GM18951 (cell line): ENCODE results near the gene MED12L.

Source experiments
- POLR2A ChIP-seq: IDR thresholded peaks from 4 replicates; pipeline ENCODE4 v1.6.1; 2011; ENCODE audit warnings: mild to moderate bottlenecking; ENCODE audit not compliant: insufficient read length, insufficient read depth; ENCODE audit errors: extremely low read depth
- in situ Hi-C: fragments of 300-500 bp; cut with MboI; formaldehyde crosslinking; loops from one replicate; pipeline ENCODE4 v1.12.0; 2022; ENCODE audit warnings: low sequenced_read_pairs, mixed read lengths, inconsistent platforms; ENCODE audit not compliant: unreplicated experiment

The MED12L gene

GRCh38 chr3:151430821-151431484 lies 345.5 kb downstream of the MED12L start:
- in situ Hi-C loops, result loop anchor here (10.0 to 25.0 kb wide), 2 partner anchors 406 to 484 kb away; no protein-coding TSS in a partner anchor
- TF ChIP-seq POLR2A, result no peak

- no peak for TF ChIP-seq POLR2A
- in situ Hi-C loops, result loop anchor here (10.0 to 25.0 kb wide), 2 partner anchors 405 to 483 kb away; no protein-coding TSS in a partner anchor
These were observed 346.5 kb downstream of the MED12L start for GRCh38 chr3:151431940-151432339.

DNA sequence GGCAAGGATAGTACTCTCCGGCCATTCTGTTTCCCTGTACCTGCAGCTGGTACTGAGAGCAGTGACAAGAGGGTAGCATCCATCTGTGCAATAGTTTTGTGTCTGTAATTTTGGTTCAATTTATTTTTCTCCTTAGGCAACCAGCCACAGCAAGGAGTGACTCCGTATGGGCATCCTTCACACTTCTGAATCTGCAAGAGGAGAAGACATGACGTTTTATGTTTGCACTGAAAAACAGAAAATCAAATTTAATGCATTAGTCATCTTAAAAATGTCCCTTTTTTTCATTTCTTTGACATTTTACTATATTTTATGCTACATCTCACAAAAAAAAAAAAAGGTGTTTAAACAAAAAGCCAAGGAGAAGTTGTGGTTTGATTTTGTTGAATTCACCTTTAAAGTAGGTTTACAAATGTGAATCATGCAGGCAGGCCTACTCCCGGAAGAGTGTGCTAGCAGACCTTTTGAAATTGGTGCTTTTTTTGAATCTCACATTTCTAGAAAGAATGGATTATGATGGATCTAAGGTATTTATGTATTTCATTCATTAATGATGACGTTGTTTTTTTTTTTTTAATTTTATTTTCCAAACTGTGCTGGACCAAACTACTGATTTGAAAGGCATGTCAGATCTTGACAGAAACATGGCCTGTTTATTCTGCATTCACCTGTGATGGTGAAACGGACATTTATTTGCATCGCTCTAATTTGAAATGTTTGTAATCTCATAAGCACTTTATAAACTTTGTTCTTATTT lies 347.3 kb downstream of the MED12L start:
- no peak for TF ChIP-seq POLR2A
- in situ Hi-C loops, result loop anchor here (10.0 to 25.0 kb wide), 2 partner anchors 405 to 482 kb away; no protein-coding TSS in a partner anchor

- in situ Hi-C loops, result loop anchor here (10.0 to 25.0 kb wide), 2 partner anchors 403 to 480 kb away; no protein-coding TSS in a partner anchor
These were observed 348.9 kb downstream of the MED12L start for GRCh38 chr3:151434151-151434890.

DNA sequence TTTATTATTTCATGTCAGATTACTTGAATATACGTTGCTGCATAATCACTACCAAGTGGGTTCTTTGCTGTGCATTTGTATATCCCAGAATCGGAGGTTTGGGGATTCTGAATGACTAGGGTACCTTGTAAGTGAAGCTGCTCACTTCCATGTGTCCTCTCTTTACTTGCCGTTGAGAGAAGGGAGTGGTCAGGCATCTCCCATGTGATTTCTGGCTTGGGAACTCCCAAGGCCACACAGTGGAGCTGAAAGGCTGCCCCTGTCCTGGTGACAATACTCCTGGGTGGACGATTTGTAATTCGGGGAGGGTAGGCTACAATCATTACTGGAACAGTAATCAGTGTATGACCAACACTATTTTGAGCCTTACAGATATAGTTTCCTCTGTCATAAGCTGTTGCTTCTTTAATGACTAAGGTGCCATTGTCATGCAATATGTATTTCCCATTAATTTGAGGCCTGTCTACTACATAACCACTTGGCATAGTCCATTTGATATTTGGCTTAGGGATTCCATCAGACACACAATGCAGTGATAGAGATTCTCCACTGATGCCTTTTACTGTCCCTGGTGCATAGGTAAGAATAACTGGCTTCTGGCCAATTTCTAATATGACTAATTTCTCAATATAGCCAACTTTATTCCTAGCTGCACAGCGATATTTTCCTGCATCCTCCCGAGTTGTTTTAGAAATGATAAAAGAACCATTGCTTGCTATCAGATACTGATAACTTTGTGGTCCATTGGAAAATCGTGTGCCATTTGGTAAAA lies 351.4 kb downstream of the MED12L start:
- no peak for TF ChIP-seq POLR2A
- in situ Hi-C loops, result loop anchor here (10.0 to 25.0 kb wide), 2 partner anchors 400 to 478 kb away; no protein-coding TSS in a partner anchor

More at GRCh38 chr3:151434151-151434890, 348.9 kb downstream of the MED12L start:
- TF ChIP-seq POLR2A, result no peak

GRCh38 chr3:151437906-151438305 lies 352.4 kb downstream of the MED12L start:
- no peak for TF ChIP-seq POLR2A
- in situ Hi-C loops, result loop anchor here (10.0 to 25.0 kb wide), 2 partner anchors 399 to 477 kb away; no protein-coding TSS in a partner anchor

- no peak for TF ChIP-seq POLR2A
- in situ Hi-C loops, result loop anchor here (10.0 to 25.0 kb wide), 2 partner anchors 398 to 475 kb away; no protein-coding TSS in a partner anchor
These were observed 354.2 kb downstream of the MED12L start for GRCh38 chr3:151439652-151440125.

DNA sequence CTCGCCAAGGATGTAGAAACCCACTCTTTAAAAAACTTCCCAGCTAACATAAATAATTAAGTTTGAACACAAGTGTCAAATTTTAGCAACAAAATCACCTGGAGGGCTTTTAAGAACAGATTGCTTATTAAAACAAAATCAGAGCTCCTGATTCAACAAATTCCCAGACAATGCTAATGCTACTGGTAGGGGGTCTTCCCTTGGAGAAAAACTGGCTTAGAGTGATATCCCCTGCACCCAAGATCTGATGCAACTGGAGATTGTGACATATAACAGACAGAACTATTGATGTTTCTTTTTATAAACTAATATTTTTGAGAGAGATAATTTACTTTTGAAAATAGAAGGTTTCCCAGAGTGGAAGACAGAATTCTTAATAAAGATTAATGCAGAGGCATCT lies 355.5 kb downstream of the MED12L start:
- in situ Hi-C loops, result loop anchor here (25.0 kb wide), 1 partner anchor 396 kb away; no protein-coding TSS in a partner anchor
- TF ChIP-seq POLR2A, result no peak

DNA sequence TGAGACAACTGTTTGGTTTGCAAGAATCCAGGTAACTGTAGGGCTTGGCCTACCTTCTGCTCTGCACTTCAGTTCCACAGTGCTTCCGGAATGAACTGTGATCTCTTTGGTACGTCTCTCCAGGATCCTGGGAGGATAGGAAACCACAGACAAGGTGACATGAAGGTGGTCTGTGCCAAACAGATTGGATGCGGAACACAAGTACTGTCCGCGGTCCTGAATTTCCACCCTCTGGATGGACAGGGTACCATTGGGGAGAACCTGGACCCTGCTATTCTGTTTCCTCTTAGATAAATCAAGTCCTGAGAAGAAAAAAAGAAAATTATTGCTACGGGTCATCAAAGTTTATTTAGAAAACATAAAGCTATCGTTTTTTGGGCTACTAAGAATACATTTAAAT lies 358.1 kb downstream of the MED12L start:
- in situ Hi-C loops, result loop anchor here (25.0 kb wide), 1 partner anchor 394 kb away; no protein-coding TSS in a partner anchor
- no peak for TF ChIP-seq POLR2A

- no peak for TF ChIP-seq POLR2A
- in situ Hi-C loops, result loop anchor here (25.0 kb wide), 1 partner anchor 392 kb away; no protein-coding TSS in a partner anchor
These were observed 360.0 kb downstream of the MED12L start for GRCh38 chr3:151445273-151446001.

DNA sequence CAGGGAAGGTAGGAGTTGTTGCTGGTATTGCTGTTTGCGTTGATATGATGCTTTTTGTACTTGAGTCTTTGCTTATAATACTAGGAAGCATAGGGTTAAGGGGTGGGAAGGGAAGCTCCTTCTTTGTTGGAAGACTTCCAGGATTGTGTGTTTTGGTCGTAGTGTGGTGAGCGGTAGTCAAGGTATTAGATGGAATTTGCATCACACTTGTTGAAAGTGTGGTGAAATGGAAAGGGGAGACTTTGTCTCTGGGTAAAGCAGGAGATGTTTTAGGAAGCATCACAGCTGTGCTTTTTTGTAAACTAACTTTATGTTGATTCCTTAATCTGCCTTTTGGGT lies 360.5 kb downstream of the MED12L start:
- in situ Hi-C loops, result loop anchor here (25.0 kb wide), 1 partner anchor 391 kb away; no protein-coding TSS in a partner anchor
- no peak for TF ChIP-seq POLR2A
